RWPE2 (cell line): ENCODE results near the gene ENPP1.

Experiments used
- ATAC-seq: fragments of 200-7000 bp; cut with Tn5 transposase; 3 replicates; pipeline ENCODE4 v1.9.1; 2021; ENCODE audit warnings: low read depth
- DNase-seq: peaks from one replicate; pipeline ENCODE4 v3.0.0-alpha.2; 2020; ENCODE audit warnings: low spot score
- H3K27ac ChIP-seq: fragments of 450-650 bp; 2 replicates; pipeline ENCODE4 v1.5.1; 2017; ENCODE audit warnings: mild to moderate bottlenecking; ENCODE audit not compliant: poor library complexity, severe bottlenecking
- H3K27me3 ChIP-seq: fragments of 250-450 bp; sonication (Bioruptor Pico); 2 replicates; pipeline ENCODE4 v1.5.1; 2021; ENCODE audit warnings: mild to moderate bottlenecking, moderate library complexity; ENCODE audit not compliant: insufficient read depth, poor library complexity, severe bottlenecking
- H3K36me3 ChIP-seq: fragments of 250-450 bp; sonication (Bioruptor Pico); 2 replicates; pipeline ENCODE4 v1.5.1; 2020; ENCODE audit warnings: low read depth, mild to moderate bottlenecking, moderate library complexity
- H3K4me1 ChIP-seq: fragments of 250-450 bp; sonication (Bioruptor Pico); 2 replicates; pipeline ENCODE4 v1.5.1; 2021; ENCODE audit warnings: mild to moderate bottlenecking, moderate library complexity; ENCODE audit not compliant: insufficient read depth, poor library complexity, severe bottlenecking
- H3K4me3 ChIP-seq: fragments of 250-450 bp; sonication (Bioruptor Pico); 2 replicates; pipeline ENCODE4 v1.5.1; 2021; ENCODE audit warnings: mild to moderate bottlenecking, moderate library complexity; ENCODE audit not compliant: severe bottlenecking
- H3K9me3 ChIP-seq: fragments of 250-450 bp; sonication (Bioruptor Pico); 2 replicates; pipeline ENCODE4 v1.5.1; 2021; ENCODE audit warnings: mild to moderate bottlenecking, moderate library complexity; ENCODE audit not compliant: severe bottlenecking
- TF ChIP-seq, protein P1 (sequence below): fragments of 450-650 bp; IDR thresholded peaks from one replicate; pipeline ENCODE4 v1.5.1; 2017; ENCODE audit warnings: mild to moderate bottlenecking, moderate library complexity; ENCODE audit not compliant: poor library complexity, severe bottlenecking

The ENPP1 gene

DNA sequence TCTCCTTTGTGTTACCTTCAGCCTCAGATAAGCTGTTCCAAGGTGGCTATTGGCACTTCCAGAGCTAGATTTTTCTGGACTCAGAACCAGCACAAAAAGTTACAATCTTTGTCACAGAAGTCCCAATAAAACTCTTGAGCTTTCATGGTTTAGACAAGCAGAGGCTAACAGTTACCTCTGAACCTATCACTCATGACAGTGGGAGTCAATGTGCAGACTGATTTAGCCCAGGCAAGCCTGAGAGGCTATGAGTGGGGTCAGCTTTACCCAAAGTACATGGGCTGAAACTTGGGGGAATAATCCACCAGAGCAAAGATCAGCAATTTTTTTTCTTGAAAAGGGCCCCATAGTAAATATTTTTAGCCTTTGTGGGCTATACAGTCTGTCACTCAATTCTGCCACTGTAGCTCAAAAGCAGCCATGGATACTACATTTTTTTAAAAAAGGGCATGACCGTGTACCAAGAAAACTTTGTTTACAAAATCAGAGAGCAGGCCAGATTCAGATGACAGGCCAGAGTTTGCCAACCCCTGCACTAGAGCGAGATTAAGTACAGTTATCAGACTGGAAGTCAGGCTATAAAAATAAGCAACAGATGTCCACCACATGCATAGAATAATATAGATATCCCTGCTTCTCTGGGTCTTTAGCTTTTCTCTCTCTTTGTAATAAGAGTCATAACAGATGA lies 123.4 kb downstream of the ENPP1 start:
- ATAC-seq: no peak
- Histone ChIP-seq H3K9me3 (no peaks in the 10 kb centered on the region), H3K4me1 (peaks cover 3% of the 10 kb centered on the region), H3K4me3 (no peak overlapping the region), H3K27ac (no peak overlapping the region), H3K27me3 (no peaks in the 10 kb centered on the region), H3K36me3 (no peaks in the 10 kb centered on the region)
- TF ChIP-seq, protein P1, sequence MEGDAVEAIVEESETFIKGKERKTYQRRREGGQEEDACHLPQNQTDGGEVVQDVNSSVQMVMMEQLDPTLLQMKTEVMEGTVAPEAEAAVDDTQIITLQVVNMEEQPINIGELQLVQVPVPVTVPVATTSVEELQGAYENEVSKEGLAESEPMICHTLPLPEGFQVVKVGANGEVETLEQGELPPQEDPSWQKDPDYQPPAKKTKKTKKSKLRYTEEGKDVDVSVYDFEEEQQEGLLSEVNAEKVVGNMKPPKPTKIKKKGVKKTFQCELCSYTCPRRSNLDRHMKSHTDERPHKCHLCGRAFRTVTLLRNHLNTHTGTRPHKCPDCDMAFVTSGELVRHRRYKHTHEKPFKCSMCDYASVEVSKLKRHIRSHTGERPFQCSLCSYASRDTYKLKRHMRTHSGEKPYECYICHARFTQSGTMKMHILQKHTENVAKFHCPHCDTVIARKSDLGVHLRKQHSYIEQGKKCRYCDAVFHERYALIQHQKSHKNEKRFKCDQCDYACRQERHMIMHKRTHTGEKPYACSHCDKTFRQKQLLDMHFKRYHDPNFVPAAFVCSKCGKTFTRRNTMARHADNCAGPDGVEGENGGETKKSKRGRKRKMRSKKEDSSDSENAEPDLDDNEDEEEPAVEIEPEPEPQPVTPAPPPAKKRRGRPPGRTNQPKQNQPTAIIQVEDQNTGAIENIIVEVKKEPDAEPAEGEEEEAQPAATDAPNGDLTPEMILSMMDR: no peak
- no peak for DNase-seq

DNA sequence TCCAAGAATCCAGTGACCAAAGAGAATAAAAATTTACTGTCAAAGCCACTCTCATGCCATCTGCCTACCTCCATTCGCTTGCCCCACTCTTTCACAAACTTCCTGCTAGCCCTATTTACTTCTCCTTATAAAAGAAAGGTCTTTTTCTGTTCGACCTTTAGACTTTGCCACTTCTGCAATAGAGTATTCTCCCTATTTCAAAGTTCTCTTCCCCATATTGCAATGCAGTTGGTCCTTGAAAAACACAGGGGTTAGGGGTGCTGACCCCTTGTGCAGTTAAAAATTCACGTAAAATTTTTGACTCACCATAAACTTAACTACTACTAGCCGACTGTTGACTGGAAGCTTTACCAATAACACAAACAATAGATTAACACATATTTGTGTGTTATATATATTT lies 128.3 kb downstream of the ENPP1 start:
- no peaks in the 10 kb centered on the region for H3K27me3 ChIP-seq
- H3K9me3 ChIP-seq: no peaks in the 10 kb centered on the region
- H3K27ac ChIP-seq: no peak overlapping the region
- DNase-seq (no peak), ATAC-seq (no peak)
- TF ChIP-seq, protein P1: no peak
- peaks cover 13% of the 10 kb centered on the region for H3K4me1 ChIP-seq
- H3K36me3 ChIP-seq: no peaks in the 10 kb centered on the region
- H3K4me3 ChIP-seq: no peak overlapping the region

DNA sequence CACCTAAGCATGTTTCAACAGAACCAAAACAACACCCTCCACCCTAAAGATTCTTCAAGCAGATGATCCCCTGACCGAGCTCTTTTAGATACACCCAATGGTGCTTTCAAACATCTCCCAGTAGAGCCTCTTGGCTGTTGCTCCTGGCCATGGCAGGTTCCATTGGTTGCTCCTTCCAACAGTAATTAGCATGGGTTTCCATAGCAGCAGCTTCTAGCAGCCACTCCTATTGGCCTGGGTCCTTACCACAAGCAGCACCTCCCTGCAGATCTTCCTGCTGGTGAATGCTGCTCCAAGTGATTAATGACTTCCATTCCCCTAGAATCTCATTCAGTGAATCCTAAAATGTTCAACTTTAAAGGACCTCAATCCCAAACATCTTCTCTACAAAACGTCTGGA lies 129.4 kb downstream of the ENPP1 start:
- H3K27me3 ChIP-seq: no peaks in the 10 kb centered on the region
- peaks cover 13% of the 10 kb centered on the region for H3K4me1 ChIP-seq
- H3K4me3 ChIP-seq: no peak overlapping the region
- no peak overlapping the region for H3K27ac ChIP-seq
- H3K9me3 ChIP-seq: no peaks in the 10 kb centered on the region
- H3K36me3 ChIP-seq: no peaks in the 10 kb centered on the region
- DNase-seq (no peak), ATAC-seq (no peak)
- TF ChIP-seq, protein P1: no peak

DNA sequence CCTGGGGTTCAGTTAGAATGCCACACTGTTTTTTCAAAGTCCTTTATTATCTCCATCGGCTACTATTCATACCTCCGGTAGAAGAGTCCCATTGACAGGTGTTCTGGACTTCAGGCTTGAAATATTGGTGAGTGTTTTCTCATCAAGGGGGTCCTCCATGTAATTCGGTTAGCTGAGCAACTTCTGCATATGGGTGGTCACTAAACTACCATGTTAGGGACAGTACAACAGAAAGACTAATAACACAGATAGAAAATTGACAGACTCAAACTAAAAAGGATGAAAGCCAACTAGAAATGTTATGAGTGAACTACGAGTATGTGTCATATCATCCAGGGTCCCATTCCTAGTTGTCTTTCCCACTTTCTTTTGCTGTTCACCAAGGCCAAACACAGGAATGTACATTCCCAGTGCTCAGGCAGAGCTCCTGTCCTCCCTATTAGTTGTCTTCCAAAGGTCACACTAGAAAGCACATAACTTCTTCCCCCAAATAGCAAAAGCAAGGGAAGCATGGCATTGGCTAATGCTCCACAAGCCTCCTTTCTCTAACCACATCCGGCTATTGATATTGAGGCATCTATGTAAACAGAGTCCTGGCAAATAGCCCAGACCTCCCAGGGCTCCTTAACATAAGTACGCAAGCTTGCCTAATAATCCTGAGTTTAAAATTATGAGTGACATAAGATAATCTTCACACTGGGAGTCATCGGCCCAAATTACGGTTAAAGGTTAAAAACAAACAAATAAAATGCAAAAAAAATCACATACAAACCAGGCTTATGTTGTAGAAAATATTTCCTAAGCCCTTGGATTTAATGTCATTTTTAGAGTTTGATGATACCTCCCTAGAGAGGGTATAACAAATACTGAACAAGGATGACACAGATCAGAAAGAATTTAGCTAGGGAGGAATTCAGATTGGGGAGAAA lies 130.1 kb downstream of the ENPP1 start:
- no peak overlapping the region for H3K4me3 ChIP-seq
- DNase-seq (no peak), ATAC-seq (peak; percentile 83)
- no peaks in the 10 kb centered on the region for H3K9me3 ChIP-seq
- TF ChIP-seq, protein P1: no peak
- peaks cover 13% of the 10 kb centered on the region for H3K4me1 ChIP-seq
- no peaks in the 10 kb centered on the region for H3K27me3 ChIP-seq
- no peaks in the 10 kb centered on the region for H3K36me3 ChIP-seq
- H3K27ac ChIP-seq: peak overlapping the region; percentile 15
